GM12878 (cell line): ENCODE results near the gene PTAFR. TPM values are rescaled to one million over a fixed set of nuclear protein-coding genes. Genes with fewer than 3 reads are reported as not detected.

ENCODE experiments used
- ATAC-seq: fragments of 200-7000 bp; cut with Tn5 transposase; 3 replicates; pipeline ENCODE4 v1.9.1; 2020; ENCODE audit warnings: mild to moderate bottlenecking, moderate library complexity
- BruUV-seq: library from RNA; stranded (reverse); fragments of 400-500 nt; replicated peaks from 2 replicates; lab custom pipeline; 2021; lab: Mats Ljungman, UMichigan
- CTCF ChIA-PET: fragments of 300-600 bp; sonication (Branson Sonifier 250); formaldehyde crosslinking; extraction: SDS; loops from one replicate; lab custom pipeline; 2021; ENCODE audit warnings: inconsistent platforms; lab: Yijun Ruan, JAX
- POLR2A ChIA-PET: fragments of 350-600 bp; formaldehyde crosslinking; extraction: SDS; loops from one replicate; lab custom pipeline; 2021; ENCODE audit warnings: inconsistent platforms; lab: Charles Lee
- RAD21 ChIA-PET: fragments of 300-600 bp; sonication (Branson Sonifier 250); formaldehyde crosslinking; loops from one replicate; lab custom pipeline; 2023; ENCODE audit warnings: antibody characterized with exemption; ENCODE audit not compliant: unreplicated experiment; lab: Charles Lee
- SMC1A ChIA-PET: fragments of 300-600 bp; sonication (Branson Sonifier 250); formaldehyde crosslinking; loops from one replicate; lab custom pipeline; 2023; ENCODE audit not compliant: unreplicated experiment, uncharacterized antibody; lab: Charles Lee
- DNase-seq: peaks from one replicate; pipeline ENCODE4 v3.0.0-alpha.2; 2011; ENCODE audit warnings: low read depth, low spot score
- FAIRE-seq: peaks from 3 replicates; lab custom pipeline; 2011; peaks lifted over from hg19 to GRCh38; lab: Jason Lieb, UNC
- H2AFZ ChIP-seq: 2 replicates; pipeline ENCODE4 v1.6.0; 2011; ENCODE audit warnings: low read depth, low read length, control low read depth; ENCODE audit not compliant: control insufficient read depth
- H3K27ac ChIP-seq: 2 replicates; pipeline ENCODE4 v1.5.1; 2011; ENCODE audit warnings: control low read depth; ENCODE audit not compliant: control insufficient read depth, insufficient read depth
- H3K27me3 ChIP-seq, 2 experiments: replicated peaks in 1 of 2; 2 replicates each; pipeline versions ENCODE4 v1.6.0 to v1.6.1; 2011; ENCODE audit warnings: low read length in 1 of 2; ENCODE audit not compliant: control insufficient read depth in 2 of 2, insufficient read depth in 2 of 2
- H3K36me3 ChIP-seq, 2 experiments: 2 replicates each; pipeline ENCODE4 v1.5.1; 2011; ENCODE audit warnings: low read length in 1 of 2; ENCODE audit not compliant: control insufficient read depth in 2 of 2, insufficient read depth in 2 of 2
- H3K4me1 ChIP-seq: 2 replicates; pipeline ENCODE4 v1.6.1; 2011; ENCODE audit warnings: mild to moderate bottlenecking, low read length, moderate library complexity, mixed read lengths; ENCODE audit not compliant: control insufficient read depth, insufficient read depth
- H3K4me2 ChIP-seq: 2 replicates; pipeline ENCODE4 v1.6.0; 2011; ENCODE audit warnings: control low read depth; ENCODE audit not compliant: control insufficient read depth, insufficient read depth
- H3K4me3 ChIP-seq: fragments of 200-600 bp; sonication (generic); 2 replicates; pipeline ENCODE4 v1.5.1; 2016
- H3K79me2 ChIP-seq: 2 replicates; pipeline ENCODE4 v1.6.0; 2011; ENCODE audit warnings: low read length; ENCODE audit not compliant: control insufficient read depth, insufficient read depth
- H3K9ac ChIP-seq: 2 replicates; pipeline ENCODE4 v1.8.0; 2011; ENCODE audit warnings: low read length, control low read depth, mixed read lengths; ENCODE audit not compliant: control insufficient read depth, insufficient read depth
- H3K9me3 ChIP-seq: replicated peaks from 3 replicates; pipeline ENCODE4 v1.5.1; 2011; ENCODE audit warnings: mild to moderate bottlenecking, low read length; ENCODE audit not compliant: control insufficient read depth, insufficient read depth
- H4K20me1 ChIP-seq: 2 replicates; pipeline ENCODE4 v1.6.0; 2011; ENCODE audit not compliant: control insufficient read depth, insufficient read depth
- IRF4 ChIP-seq: IDR thresholded peaks from 2 replicates; pipeline ENCODE4 v1.6.1; 2011; ENCODE audit warnings: low read depth, low read length
- KAT2A ChIP-seq: conservative IDR thresholded peaks from 2 replicates; pipeline ENCODE4 v1.6.1; 2011; ENCODE audit warnings: low read depth, low read length; ENCODE audit not compliant: control insufficient read depth
- KDM1A ChIP-seq: fragments of 200-600 bp; sonication (generic); IDR thresholded peaks from 2 replicates; pipeline ENCODE4 v1.6.1; 2016; ENCODE audit warnings: borderline replicate concordance
- NFXL1 ChIP-seq: fragments of 450-650 bp; IDR thresholded peaks from 2 replicates; pipeline ENCODE4 v1.6.1; 2017; ENCODE audit warnings: antibody characterized with exemption, mild to moderate bottlenecking, borderline replicate concordance
- SMARCA5 ChIP-seq: fragments of 450-650 bp; IDR thresholded peaks from 2 replicates; pipeline ENCODE4 v1.6.1; 2017; ENCODE audit warnings: mild to moderate bottlenecking
- STAT1 ChIP-seq: fragments of 450-650 bp; conservative IDR thresholded peaks from 2 replicates; pipeline ENCODE4 v1.6.1; 2014; ENCODE audit warnings: antibody characterized with exemption, mild to moderate bottlenecking
- ZNF274 ChIP-seq: IDR thresholded peaks from one replicate; pipeline ENCODE4 v1.8.0; 2011; ENCODE audit not compliant: insufficient read length, insufficient read depth
- WGBS: methylation state at CpG from one replicate; pipeline ENCODE4 v1.1.6; 2016; ENCODE audit warnings: low lambda C conversion rate; ENCODE audit not compliant: insufficient replicate concordance, insufficient coverage; ENCODE audit errors: missing lambda C conversion rate; 5-methylcytosine and 5-hydroxymethylcytosine counted together
- in situ Hi-C: fragments of 300-500 bp; cut with MboI; formaldehyde crosslinking; loops from 9 replicates; pipeline ENCODE4 v1.14.3; 2018; ENCODE audit warnings: mixed read lengths
- intact Hi-C: fragments of 100-400 bp; cut with micrococcal nuclease; formaldehyde crosslinking; loops from one replicate; pipeline ENCODE4 v1.14.2; 2022; ENCODE audit not compliant: unreplicated experiment
- polyA plus RNA-seq, 11 experiments: library from polyadenylated mRNA; depleted of rRNA in 4 of 11; unstranded in 6 of 11; stranded (reverse) in 5 of 11; fragments of >200 nt; fragmentation: Nextera tagmentation in 4 of 11; fragmentation: Illumina TruSeq in 1 of 11; extraction: Ambion mirVana in 4 of 11; extraction: Trizol in 1 of 11; gene quantifications; 1 replicate in 1 of 11; 2 replicates in 10 of 11; pipeline versions ENCODE4 v1.2.1 to v1.2.3, GENCODE V29; 2011 to 2016; ENCODE audit warnings: inconsistent platforms in 2 of 11, missing spikeins in 2 of 11, low read depth in 1 of 11
- total RNA-seq, 4 experiments: library from RNA; depleted of rRNA in 3 of 4; stranded (reverse); fragments of >200 nt in 3 of 4; fragmentation: Illumina TruSeq in 1 of 4; extraction: Trizol in 1 of 4; gene quantifications; 2 replicates each; pipeline versions ENCODE4 v1.2.1 to v1.2.3, GENCODE V29; 2013 to 2021
- TF ChIP-seq, protein P1 (sequence below): IDR thresholded peaks from 2 replicates; pipeline ENCODE4 v1.6.1; 2011; ENCODE audit warnings: borderline replicate concordance, low read depth, mild to moderate bottlenecking, moderate library complexity, low read length; ENCODE audit not compliant: insufficient read depth, poor library complexity, severe bottlenecking
- TF ChIP-seq, protein P2 (sequence below): fragments of 450-650 bp; IDR thresholded peaks from 2 replicates; pipeline ENCODE4 v1.6.1; 2017; ENCODE audit warnings: low read depth, mild to moderate bottlenecking, moderate library complexity
- TF ChIP-seq, protein P3 (sequence below): fragments of 150-350 bp; IDR thresholded peaks from 2 replicates; pipeline ENCODE4 v1.6.1; 2016; ENCODE audit warnings: low read depth, low read length

Gene PTAFR
- total and polyA plus RNA-seq, 10 of the 15 experiments (the other 5 are each of a cell fraction or from before 2014, with no cell fraction given): 17.5 to 251 (median 27.7) TPM

DNA sequence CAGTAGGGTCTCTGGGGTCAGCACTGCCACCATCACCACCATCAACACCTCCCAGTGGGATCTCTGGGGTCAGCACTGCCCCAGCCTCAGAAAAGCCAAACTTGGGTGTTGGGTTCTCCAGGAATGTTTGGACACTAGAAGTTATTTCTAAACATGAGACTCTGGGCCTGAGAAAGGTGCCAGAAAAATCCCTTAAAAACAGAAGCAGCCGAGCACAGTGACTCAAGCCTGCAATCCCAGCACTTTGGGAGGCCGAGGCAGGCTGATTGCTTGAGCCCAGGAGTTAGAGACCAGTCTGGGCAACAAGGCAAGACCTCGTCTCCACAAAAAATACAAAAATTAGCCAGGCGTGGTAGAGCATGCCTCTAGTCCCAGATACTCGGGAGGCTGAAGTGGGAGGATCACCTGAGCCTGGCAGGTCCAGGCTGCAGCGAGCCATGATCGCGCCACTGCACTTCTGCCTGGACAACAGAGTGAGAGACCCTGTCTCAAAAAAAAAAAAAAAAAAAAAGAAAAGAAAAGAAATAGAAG lies 470 bp downstream of the PTAFR start:
- ChIA-PET POLR2A (interaction anchor here (0.6 to 7.3 kb wide), 8 partner anchors 25 to 301 kb away, joined by 3 to 64 read pairs (median 8); partner anchors contain the start of gene EYA3), RAD21 (interaction anchor here (0.6 to 9.6 kb wide), 13 partner anchors 20 to 337 kb away, joined by 3 to 139 read pairs (median 5); partner anchors contain the start of gene EYA3), CTCF (interaction anchor here (1.2 to 4.4 kb wide), 13 partner anchors 20 to 302 kb away, joined by 3 to 57 read pairs (median 6); no protein-coding TSS in a partner anchor), SMC1A (interaction anchor here (1.0 to 7.6 kb wide), 13 partner anchors 7 to 86 kb away, joined by 3 to 101 read pairs (median 5); partner anchors contain the start of gene EYA3)
- WGBS: 4% methylated on average over 8 of the region's 8 CpGs
- Histone ChIP-seq H3K79me2 (peaks cover 11% of the 10 kb centered on the region), H3K4me2 (peak overlapping the region; percentile 97), H3K4me3 (peak overlapping the region; percentile 48; the same call in 1 of the 2 replicates), H3K27me3 (no peaks in the 10 kb centered on the region), H2AFZ (no peak overlapping the region), H3K9me3 (no peaks in the 10 kb centered on the region), H3K36me3 (peaks cover 0 to 3% of the 10 kb centered on the region in 2 experiments; a peak in 1 of 4 replicates), H4K20me1 (no peaks in the 10 kb centered on the region), H3K27ac (peak overlapping the region; percentile 20), H3K9ac (peak overlapping the region; percentile 61), H3K4me1 (peaks cover 65% of the 10 kb centered on the region)
- ATAC-seq (no peak), DNase-seq (no peak), FAIRE-seq (no peak)
- no TSS peak for BruUV-seq
- intact Hi-C loops (loop anchor here (10.0 kb wide), 1 partner anchor 311 kb away; no protein-coding TSS in a partner anchor), in situ Hi-C loops (no loop called here)
- TF ChIP-seq KAT2A (no peak), ZNF274 (no peak), NFXL1 (no peak), STAT1 (no peak), SMARCA5 (no peak), KDM1A (no peak), IRF4 (no peak)
- TF ChIP-seq, protein P1, sequence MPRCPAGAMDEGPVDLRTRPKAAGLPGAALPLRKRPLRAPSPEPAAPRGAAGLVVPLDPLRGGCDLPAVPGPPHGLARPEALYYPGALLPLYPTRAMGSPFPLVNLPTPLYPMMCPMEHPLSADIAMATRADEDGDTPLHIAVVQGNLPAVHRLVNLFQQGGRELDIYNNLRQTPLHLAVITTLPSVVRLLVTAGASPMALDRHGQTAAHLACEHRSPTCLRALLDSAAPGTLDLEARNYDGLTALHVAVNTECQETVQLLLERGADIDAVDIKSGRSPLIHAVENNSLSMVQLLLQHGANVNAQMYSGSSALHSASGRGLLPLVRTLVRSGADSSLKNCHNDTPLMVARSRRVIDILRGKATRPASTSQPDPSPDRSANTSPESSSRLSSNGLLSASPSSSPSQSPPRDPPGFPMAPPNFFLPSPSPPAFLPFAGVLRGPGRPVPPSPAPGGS: no peak
- TF ChIP-seq, protein P2, sequence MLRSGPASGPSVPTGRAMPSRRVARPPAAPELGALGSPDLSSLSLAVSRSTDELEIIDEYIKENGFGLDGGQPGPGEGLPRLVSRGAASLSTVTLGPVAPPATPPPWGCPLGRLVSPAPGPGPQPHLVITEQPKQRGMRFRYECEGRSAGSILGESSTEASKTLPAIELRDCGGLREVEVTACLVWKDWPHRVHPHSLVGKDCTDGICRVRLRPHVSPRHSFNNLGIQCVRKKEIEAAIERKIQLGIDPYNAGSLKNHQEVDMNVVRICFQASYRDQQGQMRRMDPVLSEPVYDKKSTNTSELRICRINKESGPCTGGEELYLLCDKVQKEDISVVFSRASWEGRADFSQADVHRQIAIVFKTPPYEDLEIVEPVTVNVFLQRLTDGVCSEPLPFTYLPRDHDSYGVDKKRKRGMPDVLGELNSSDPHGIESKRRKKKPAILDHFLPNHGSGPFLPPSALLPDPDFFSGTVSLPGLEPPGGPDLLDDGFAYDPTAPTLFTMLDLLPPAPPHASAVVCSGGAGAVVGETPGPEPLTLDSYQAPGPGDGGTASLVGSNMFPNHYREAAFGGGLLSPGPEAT: no peak
- TF ChIP-seq, protein P3, sequence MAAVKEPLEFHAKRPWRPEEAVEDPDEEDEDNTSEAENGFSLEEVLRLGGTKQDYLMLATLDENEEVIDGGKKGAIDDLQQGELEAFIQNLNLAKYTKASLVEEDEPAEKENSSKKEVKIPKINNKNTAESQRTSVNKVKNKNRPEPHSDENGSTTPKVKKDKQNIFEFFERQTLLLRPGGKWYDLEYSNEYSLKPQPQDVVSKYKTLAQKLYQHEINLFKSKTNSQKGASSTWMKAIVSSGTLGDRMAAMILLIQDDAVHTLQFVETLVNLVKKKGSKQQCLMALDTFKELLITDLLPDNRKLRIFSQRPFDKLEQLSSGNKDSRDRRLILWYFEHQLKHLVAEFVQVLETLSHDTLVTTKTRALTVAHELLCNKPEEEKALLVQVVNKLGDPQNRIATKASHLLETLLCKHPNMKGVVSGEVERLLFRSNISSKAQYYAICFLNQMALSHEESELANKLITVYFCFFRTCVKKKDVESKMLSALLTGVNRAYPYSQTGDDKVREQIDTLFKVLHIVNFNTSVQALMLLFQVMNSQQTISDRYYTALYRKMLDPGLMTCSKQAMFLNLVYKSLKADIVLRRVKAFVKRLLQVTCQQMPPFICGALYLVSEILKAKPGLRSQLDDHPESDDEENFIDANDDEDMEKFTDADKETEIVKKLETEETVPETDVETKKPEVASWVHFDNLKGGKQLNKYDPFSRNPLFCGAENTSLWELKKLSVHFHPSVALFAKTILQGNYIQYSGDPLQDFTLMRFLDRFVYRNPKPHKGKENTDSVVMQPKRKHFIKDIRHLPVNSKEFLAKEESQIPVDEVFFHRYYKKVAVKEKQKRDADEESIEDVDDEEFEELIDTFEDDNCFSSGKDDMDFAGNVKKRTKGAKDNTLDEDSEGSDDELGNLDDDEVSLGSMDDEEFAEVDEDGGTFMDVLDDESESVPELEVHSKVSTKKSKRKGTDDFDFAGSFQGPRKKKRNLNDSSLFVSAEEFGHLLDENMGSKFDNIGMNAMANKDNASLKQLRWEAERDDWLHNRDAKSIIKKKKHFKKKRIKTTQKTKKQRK: no peak
